Frontal cortex (tissue), 4 donors: ENCODE measurements around the gene VPS36. TPM values are rescaled to one million over a fixed set of nuclear protein-coding genes. Genes with fewer than 3 reads are reported as not detected.
"Not testable (repeated sequence)": the region's sequence is repeated elsewhere in the genome, so short reads cannot be mapped to it uniquely, and the experiment has no call there.

Source experiments
- DNase-seq, 2 donors: peaks; one replicate each; pipeline ENCODE4 v3.0.0; 2012; ENCODE audit warnings: low spot score in 2 of 2
- FAIRE-seq: peaks from 2 replicates; lab custom pipeline; 2012; peaks lifted over from hg19 to GRCh38; lab: Jason Lieb, UNC
- small RNA-seq: library from RNA; depleted of rRNA; stranded (forward); fragments of <200 nt; gene quantifications from one replicate; pipeline ENCODE3, GENCODE V24; 2014
- total RNA-seq: library from RNA; depleted of rRNA; stranded (reverse); fragments of >200 nt; gene quantifications from one replicate; pipeline ENCODE4 v1.2.3, GENCODE V29; 2014
- donor health status: control.
- donor health status: control.
- donor health status: control.

VPS36 gene
- total RNA-seq, 1 donor from 2014 or later, result 51.4 TPM

- DNase-seq, result no peak
- no peak for FAIRE-seq
Observed at GRCh38 chr13:52393572-52394357, 56.7 kb downstream of the VPS36 start.

GRCh38 chr13:52387721-52388120, 62.7 kb downstream of the VPS36 start:
- no peak for DNase-seq
- FAIRE-seq, result no peak

DNA sequence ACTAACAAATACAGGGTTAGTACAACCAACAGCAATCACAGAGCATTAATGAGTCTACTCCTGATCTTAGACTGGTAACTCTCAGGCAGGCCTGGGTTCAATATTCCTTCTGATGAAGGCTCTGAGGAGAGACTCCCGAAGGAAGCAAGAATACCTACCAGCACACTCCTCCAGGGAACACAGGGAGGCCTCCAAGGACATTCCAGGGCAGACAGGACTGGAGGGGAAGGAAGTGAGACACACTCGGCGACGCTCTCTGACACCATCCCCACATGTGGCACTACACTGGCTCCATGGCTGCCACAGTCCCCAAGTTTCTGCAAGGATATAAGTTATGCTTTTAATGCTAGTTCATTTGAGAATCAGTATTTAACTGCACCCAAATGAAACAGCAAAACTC, 64.6 kb downstream of the VPS36 start:
- FAIRE-seq (no peak), DNase-seq (no peak)

GRCh38 chr13:52383366-52383765, 67.1 kb downstream of the VPS36 start:
- DNase-seq, result no peak
- FAIRE-seq, result no peak

DNA sequence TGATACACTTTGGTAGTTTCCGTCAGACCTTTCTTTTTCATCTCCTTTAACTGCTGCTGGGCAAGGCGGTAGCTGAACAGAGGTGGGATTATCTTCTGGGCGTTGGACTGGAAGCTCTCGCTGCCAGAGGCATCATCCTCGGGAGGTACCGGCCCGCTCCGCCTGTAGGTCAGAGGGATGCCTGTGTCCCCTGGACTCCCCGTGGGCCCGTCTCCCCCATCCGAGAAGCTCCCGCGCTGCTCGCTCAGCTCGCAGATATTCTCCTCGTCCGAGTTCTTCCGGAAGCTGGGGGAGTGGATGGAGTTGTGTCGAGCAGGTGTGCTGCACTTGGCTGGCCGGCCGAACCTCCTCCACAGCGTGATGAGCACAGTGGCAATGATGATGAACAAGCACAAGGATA, 72.1 kb downstream of the VPS36 start:
- no peak for FAIRE-seq
- no peak for DNase-seq

- no peak for DNase-seq
- FAIRE-seq, result no peak
Observed at GRCh38 chr13:52377898-52378297, 72.5 kb downstream of the VPS36 start.

- no peak for FAIRE-seq
- no peak for DNase-seq
Observed at GRCh38 chr13:52374873-52375411, 75.5 kb downstream of the VPS36 start.

GRCh38 chr13:52374389-52374788, 76.0 kb downstream of the VPS36 start:
- no peak for FAIRE-seq
- DNase-seq, result no peak

DNA sequence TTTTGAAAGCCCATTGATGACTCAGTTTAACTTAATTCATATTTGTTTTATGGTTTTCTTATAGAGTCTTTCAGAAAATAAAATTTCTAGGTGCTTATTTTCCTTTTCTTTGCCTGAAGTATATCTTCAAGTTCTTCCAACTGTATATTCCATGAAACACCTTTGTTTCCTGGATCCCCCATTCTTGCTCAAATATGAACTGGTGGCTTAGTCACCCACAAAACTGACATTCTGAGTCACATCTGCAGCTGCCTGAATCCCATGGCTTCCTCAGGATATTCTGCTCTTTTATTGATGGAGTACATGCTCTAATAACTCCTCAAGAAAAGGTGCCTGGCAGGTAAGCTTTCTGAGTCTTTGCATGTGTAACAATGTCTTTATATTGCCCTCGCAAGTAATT, 77.2 kb downstream of the VPS36 start:
- FAIRE-seq, DNase-seq: not testable (repeated sequence)

GRCh38 chr13:52371736-52372247, 78.6 kb downstream of the VPS36 start:
- FAIRE-seq (no peak), DNase-seq (no peak)

GRCh38 chr13:52366291-52366690, 84.1 kb downstream of the VPS36 start:
- no peak for FAIRE-seq
- no peak for DNase-seq

Small RNA genes lying within 50 kb of the gene (small RNA-seq; reads per million reads assigned to genes)
- not detected for gene RNY4P24

Other genes with a start within 250 kb of the VPS36 start
- 12.2 TPM for gene THSD1, start 44.5 kb downstream of the VPS36 start, total RNA-seq
- 20.8 TPM for gene CKAP2, start 4.8 kb upstream of the VPS36 start, total RNA-seq
- 9.4 TPM for gene HNRNPA1L2, start 191.8 kb upstream of the VPS36 start, total RNA-seq
- 62.4 TPM for gene SUGT1, start 202.2 kb upstream of the VPS36 start, total RNA-seq